BLaER1 (cell line): ENCODE measurements around the gene GNAI2.
"Not testable (repeated sequence)": the region's sequence is repeated elsewhere in the genome, so short reads cannot be mapped to it uniquely, and the experiment has no call there.

ENCODE experiments used
- H3K27ac ChIP-seq: shearing (Covaris generic); formaldehyde crosslinking; 2 replicates; pipeline ENCODE4 v1.8.1; 2022
- H3K27me3 ChIP-seq: shearing (Covaris generic); formaldehyde crosslinking; 2 replicates; pipeline ENCODE4 v1.8.1; 2022
- H3K36me3 ChIP-seq: shearing (Covaris generic); formaldehyde crosslinking; 2 replicates; pipeline ENCODE4 v1.8.1; 2022
- H3K4me1 ChIP-seq: shearing (Covaris generic); formaldehyde crosslinking; 2 replicates; pipeline ENCODE4 v1.8.1; 2022
- H3K4me2 ChIP-seq: shearing (Covaris generic); formaldehyde crosslinking; 2 replicates; pipeline ENCODE4 v1.8.1; 2022
- H3K4me3 ChIP-seq: shearing (Covaris generic); formaldehyde crosslinking; 2 replicates; pipeline ENCODE4 v1.8.1; 2022
- H3K9ac ChIP-seq: shearing (Covaris generic); formaldehyde crosslinking; 2 replicates; pipeline ENCODE4 v1.8.1; 2022
- H3K9me3 ChIP-seq: shearing (Covaris generic); formaldehyde crosslinking; 2 replicates; pipeline ENCODE4 v1.8.1; 2022
- H4K20me1 ChIP-seq: shearing (Covaris generic); formaldehyde crosslinking; 2 replicates; pipeline ENCODE4 v1.8.1; 2022
- Cebpa-rat ChIP-seq: shearing (Covaris generic); IDR thresholded peaks from 2 replicates; pipeline ENCODE4 v1.8.1; 2022

GNAI2 gene

DNA sequence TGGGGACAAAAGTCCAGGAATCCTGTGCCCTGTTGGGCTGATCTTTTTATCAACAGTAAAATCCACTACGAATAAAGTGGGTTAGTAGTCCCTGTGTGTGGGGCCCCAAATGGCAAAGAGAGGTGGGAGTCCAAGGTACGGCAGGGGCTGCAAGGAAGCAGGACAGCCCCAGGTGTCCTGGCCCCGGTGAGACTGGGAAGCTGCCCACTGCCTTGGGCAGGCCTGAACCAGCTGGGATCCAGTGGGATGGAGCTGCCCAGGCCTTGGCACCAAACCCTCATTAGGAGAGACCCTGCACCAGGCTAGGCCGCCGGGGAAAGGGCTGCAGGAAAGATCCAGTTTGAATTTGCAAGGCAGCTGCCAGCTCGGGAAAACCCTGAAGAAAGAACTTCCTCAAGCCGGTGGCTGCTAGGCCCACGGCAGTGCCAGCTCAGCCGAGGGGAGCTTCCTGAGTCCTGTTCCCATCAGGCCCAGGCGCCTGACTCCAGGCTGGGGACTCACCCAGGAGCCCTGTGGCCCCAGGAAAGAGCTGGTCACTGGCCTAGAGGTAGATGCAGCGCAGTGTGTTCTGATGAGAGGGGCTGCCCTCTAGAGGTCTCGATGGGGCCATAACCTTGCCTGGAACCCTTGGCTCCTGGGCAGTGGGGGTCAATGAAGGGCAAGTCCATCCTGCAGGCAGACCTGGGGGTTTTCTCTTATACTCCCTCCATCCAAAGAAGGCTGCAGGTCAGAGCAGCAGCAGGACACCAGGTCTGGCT, 14.4 kb upstream of the GNAI2 start:
- H3K27me3 ChIP-seq: peaks cover 10% of the 10 kb centered on the region; the same call in 1 of the 2 replicates
- no peak overlapping the region for H3K4me2 ChIP-seq
- peaks cover 6% of the 10 kb centered on the region; the same call in 1 of the 2 replicates for H3K4me1 ChIP-seq
- H3K36me3 ChIP-seq: no peaks in the 10 kb centered on the region
- H3K27ac ChIP-seq: no peak overlapping the region
- H3K4me3 ChIP-seq: no peak overlapping the region
- no peak for TF ChIP-seq Cebpa-rat
- no peak overlapping the region for H3K9ac ChIP-seq
- H3K9me3 ChIP-seq: no peaks in the 10 kb centered on the region
- H4K20me1 ChIP-seq: no peaks in the 10 kb centered on the region

DNA sequence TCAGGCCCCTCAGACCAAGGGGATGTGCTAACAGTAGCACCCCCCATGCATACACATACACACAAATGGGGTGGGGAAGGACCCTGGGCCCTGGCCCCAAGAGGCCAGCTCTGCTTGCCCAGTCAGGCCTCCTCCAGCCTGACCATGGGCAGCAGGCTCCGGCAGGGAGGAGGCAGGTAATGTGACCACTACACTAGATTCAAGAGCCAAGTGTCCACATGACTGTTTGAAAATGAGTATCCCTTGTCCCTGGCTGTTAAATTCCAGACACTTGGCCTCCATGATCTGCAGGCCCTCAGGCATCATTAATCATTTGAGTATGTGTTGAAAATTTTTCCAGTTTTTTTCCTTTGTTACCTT, 13.9 kb upstream of the GNAI2 start:
- TF ChIP-seq Cebpa-rat: no peak
- Histone ChIP-seq H3K27me3 (peaks cover 10% of the 10 kb centered on the region; the same call in 1 of the 2 replicates), H3K36me3 (no peaks in the 10 kb centered on the region), H3K27ac (no peak overlapping the region), H3K9ac (no peak overlapping the region), H3K4me1 (peaks cover 6% of the 10 kb centered on the region; the same call in 1 of the 2 replicates), H3K4me3 (no peak overlapping the region), H3K4me2 (no peak overlapping the region), H4K20me1 (no peaks in the 10 kb centered on the region), H3K9me3 (no peaks in the 10 kb centered on the region)

DNA sequence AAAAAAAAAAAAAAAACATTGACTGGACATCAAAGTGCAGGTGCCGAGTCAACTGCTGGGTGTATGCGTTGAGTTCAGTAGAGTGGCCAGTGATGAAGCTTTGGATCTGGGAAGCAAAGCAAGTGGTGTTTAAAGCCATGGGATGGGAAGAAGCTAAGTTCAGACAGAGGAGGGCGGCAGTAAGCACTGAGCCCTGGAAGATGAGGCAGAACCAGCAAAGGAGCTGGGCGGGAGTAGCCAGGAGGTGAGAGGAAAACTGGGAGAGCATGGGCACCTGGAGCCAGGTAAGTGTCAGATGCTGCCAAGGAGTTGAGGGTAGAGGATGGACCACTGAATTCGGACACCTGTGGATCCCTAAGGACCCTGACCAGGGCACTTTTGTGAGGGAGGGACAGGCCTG, 11.4 kb upstream of the GNAI2 start:
- peaks cover 10% of the 10 kb centered on the region; the same call in 1 of the 2 replicates for H3K27me3 ChIP-seq
- no peak overlapping the region for H3K27ac ChIP-seq
- peaks cover 26% of the 10 kb centered on the region for H3K4me1 ChIP-seq
- no peaks in the 10 kb centered on the region for H4K20me1 ChIP-seq
- H3K36me3 ChIP-seq: no peaks in the 10 kb centered on the region
- TF ChIP-seq Cebpa-rat: no peak
- H3K9ac ChIP-seq: no peak overlapping the region
- no peak overlapping the region for H3K4me3 ChIP-seq
- no peak overlapping the region for H3K4me2 ChIP-seq
- H3K9me3 ChIP-seq: no peaks in the 10 kb centered on the region

DNA sequence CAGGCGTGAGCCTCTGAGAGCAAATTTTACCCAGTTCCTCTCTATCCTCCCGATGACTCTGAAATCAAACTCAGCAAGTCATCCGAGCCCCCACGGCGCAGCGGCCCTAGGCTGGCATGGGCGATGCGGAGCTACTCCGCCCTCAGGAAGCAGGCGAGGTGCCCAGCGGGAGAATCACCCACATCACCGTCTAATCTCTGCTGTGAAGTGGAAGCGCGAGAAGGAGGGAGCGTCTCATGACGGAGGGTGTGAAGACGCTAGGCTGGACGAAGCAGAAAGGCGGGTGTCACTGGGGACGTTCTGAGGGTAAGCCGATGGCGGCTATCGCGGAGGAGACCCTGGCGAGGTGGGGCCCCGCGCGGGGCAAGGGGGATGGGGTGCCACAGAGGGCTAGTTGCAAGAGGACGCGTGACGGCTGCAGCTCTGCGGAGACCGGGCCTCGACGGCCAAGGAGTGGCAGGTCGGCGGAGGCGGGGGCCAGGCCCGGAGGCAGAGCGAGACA, 9.1 kb upstream of the GNAI2 start:
- Histone ChIP-seq H3K4me1 (peaks cover 34% of the 10 kb centered on the region), H3K9ac (peak overlapping the region; percentile 79; the same call in 1 of the 2 replicates), H3K4me2 (peak overlapping the region; percentile 88), H3K36me3 (no peaks in the 10 kb centered on the region), H3K4me3 (peak overlapping the region; percentile 79), H3K9me3 (no peaks in the 10 kb centered on the region), H4K20me1 (no peaks in the 10 kb centered on the region), H3K27me3 (peaks cover 10% of the 10 kb centered on the region; the same call in 1 of the 2 replicates), H3K27ac (peak overlapping the region; percentile 74; the same call in 1 of the 2 replicates)
- TF ChIP-seq Cebpa-rat: no peak

DNA sequence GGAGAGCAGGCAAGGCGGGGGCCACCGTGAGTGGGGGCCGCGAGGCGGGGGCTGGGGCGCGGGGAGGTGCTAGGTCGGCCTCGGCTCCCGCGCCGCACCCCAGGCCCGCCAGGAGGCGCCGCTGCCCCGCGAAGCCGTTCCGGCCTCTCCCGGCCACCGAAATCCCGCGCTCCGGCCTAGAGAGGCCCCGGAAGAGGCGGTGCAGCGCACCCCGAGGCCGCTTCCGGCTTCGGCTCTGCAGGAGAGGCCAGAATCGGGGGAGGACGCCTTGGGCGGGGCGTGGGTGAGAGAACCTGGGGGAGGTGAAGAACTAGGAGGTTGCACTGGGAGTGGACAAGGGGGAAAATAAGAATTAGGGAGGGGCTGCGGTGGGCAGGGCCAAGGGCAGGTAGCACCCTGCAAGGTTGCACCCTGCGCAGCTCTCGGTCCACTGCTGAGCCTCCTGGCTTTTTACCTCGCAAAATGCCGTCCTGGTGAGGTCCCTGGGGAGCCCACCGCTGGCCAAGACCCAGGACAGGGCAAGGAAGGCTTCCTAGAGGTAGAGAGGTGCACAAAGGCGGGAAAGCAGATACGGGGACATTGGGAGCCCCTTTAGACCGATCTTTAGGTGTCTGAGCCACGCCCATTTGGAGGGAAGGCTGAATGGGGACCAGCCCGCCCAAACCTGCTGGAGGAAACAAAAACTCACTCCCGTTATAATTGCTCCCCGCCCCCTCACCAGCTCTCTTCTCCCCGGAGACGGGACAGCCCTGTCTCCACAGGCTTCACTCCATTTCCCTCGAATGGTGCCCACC, 8.4 kb upstream of the GNAI2 start:
- Histone ChIP-seq H3K36me3 (no peaks in the 10 kb centered on the region), H3K9ac (peak overlapping the region; percentile 79), H3K4me3 (peak overlapping the region; percentile 79), H4K20me1 (no peaks in the 10 kb centered on the region), H3K9me3 (no peaks in the 10 kb centered on the region), H3K27me3 (peaks cover 10% of the 10 kb centered on the region; the same call in 1 of the 2 replicates), H3K27ac (peak overlapping the region; percentile 74), H3K4me1 (peaks cover 34% of the 10 kb centered on the region), H3K4me2 (peak overlapping the region; percentile 88)
- TF ChIP-seq Cebpa-rat: no peak

DNA sequence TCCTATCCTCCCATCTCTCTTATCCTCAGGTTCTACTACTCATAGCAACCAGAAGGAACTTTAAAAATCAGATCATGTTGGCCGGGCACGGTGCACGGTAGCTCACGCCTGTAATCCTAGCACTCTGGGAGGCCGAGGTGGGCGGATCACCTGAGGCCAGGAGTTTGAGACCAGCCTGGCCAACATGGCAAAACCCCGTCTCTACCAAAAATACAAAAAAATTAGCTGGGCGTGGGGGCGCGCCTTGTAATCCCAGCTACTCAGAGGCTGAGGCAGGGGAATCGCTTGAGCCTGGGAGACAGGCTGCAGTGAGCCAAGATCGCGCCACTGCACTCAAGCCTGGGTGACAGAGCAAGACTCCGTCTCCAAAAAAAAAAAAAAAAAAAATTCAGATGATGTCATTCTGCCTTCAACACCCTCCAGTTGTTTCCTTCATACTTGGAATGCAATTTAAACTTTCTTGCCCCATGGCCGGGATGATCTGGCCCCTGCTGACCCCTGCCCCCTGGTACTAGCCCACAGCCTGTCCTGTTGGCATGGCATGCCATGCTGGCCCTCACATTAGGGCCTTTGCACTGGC, 7.7 kb upstream of the GNAI2 start:
- not testable (repeated sequence) for H3K36me3 ChIP-seq, H4K20me1 ChIP-seq, H3K9me3 ChIP-seq
- peaks cover 10% of the 10 kb centered on the region; the same call in 1 of the 2 replicates for H3K27me3 ChIP-seq
- peak overlapping the region; percentile 79 for H3K9ac ChIP-seq
- peak overlapping the region; percentile 88 for H3K4me2 ChIP-seq
- H3K4me1 ChIP-seq: peaks cover 34% of the 10 kb centered on the region
- peak overlapping the region; percentile 74 for H3K27ac ChIP-seq
- H3K4me3 ChIP-seq: peak overlapping the region; percentile 79

DNA sequence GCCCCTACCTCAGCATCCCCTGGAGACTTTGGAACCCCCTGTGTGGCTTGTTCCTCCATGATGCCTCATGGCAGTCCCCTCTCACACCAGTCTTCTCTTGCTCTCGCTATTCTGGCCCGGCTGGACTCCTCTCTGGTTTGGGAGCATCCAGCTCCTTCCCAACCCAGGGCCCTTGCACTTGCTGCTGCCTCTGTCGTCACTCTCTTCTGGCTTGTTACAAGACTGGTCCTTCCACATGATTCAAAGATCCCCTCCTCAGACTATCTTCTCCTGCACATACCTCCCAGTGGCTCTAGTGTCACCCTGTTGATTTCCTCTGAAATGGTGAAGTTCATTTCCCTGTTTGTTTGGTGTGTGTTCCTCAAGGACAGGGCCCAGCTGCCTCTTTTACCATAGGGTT, 6.5 kb upstream of the GNAI2 start:
- Histone ChIP-seq H3K4me3 (no peak overlapping the region), H3K9ac (no peak overlapping the region), H3K27ac (peak overlapping the region; percentile 30; the same call in 1 of the 2 replicates), H3K9me3 (no peaks in the 10 kb centered on the region), H3K27me3 (peaks cover 3% of the 10 kb centered on the region; the same call in 1 of the 2 replicates), H3K36me3 (no peaks in the 10 kb centered on the region), H4K20me1 (no peaks in the 10 kb centered on the region), H3K4me1 (peaks cover 41% of the 10 kb centered on the region), H3K4me2 (no peak overlapping the region)
- TF ChIP-seq Cebpa-rat: no peak

DNA sequence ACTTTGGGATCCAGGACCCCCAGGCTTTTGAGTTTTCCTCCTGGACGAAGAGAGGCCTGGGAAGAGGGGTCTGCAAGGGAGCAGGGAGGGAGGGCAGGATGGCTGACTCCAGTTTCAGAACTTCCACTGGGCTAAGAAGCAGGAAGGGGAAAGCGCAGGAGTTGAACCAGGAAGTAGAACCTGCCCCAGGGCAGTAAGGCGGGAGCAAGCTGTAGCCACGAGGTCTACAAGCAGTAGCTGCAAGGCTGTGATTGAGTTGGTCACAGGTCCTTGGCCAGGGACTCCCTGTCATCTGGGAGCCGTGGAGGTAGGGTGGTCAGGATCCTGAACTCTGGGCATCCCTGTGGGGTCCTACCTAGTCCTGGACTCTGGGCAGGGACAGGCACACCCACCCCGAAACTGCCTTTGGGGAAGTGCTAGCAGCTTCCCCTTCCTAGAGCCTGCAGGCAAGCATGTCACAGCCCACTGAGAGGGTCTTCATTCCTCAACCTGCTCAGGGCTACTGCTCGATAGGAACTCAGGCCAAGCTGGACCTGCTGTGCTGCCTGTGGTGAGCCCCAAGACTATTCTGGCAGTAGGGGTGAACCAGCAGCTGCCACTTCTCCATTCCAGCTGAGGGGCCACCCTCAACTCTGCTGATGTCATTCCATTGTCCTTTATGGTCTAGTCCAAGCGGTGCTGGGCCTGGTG, 5.8 kb upstream of the GNAI2 start:
- Histone ChIP-seq H3K27ac (no peak overlapping the region), H3K4me2 (no peak overlapping the region), H4K20me1 (no peaks in the 10 kb centered on the region), H3K27me3 (no peaks in the 10 kb centered on the region), H3K4me1 (peaks cover 49% of the 10 kb centered on the region), H3K36me3 (no peaks in the 10 kb centered on the region), H3K9me3 (no peaks in the 10 kb centered on the region), H3K4me3 (no peak overlapping the region), H3K9ac (no peak overlapping the region)
- TF ChIP-seq Cebpa-rat: no peak

DNA sequence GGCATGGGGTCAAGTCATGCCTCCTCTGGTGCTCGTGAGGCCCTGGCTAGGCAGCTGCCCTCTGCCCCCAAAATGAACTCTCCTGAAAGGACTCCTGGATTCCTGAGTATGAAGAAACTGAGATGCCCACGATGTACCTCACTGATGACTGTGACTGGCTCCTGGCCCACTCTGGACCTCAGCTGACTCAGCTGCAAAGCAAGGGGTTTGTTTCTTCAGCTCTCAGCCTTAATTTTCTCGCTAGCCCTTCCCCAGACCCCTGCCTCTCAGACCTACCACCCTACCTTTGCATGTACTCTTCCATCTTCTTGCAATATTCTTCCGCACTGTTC, 5.2 kb upstream of the GNAI2 start:
- no peaks in the 10 kb centered on the region for H3K27me3 ChIP-seq
- no peak overlapping the region for H3K4me3 ChIP-seq
- H3K36me3 ChIP-seq: no peaks in the 10 kb centered on the region
- H3K9me3 ChIP-seq: no peaks in the 10 kb centered on the region
- no peak overlapping the region for H3K9ac ChIP-seq
- peaks cover 47% of the 10 kb centered on the region for H3K4me1 ChIP-seq
- H3K27ac ChIP-seq: no peak overlapping the region
- H3K4me2 ChIP-seq: no peak overlapping the region
- no peak for TF ChIP-seq Cebpa-rat
- no peaks in the 10 kb centered on the region for H4K20me1 ChIP-seq
